ENCODE data around the gene MEF2A.

GRCh38 chr15:99657996-99658395 lies 92.2 kb downstream of the MEF2A start:
- TF ChIP-seq CTCF (IDR thresholded peaks at IDR 0.05) (no peak), POLR2A (IDR thresholded peaks at IDR 0.05) (no peak), EP300 (IDR thresholded peaks at IDR 0.05) (no peak)
